T-helper 1 cell (primary cell): ENCODE measurements around the gene CXXC5.
"Not testable (repeated sequence)": the region's sequence is repeated elsewhere in the genome, so short reads cannot be mapped to it uniquely, and the experiment has no call there.

Source experiments
- DNase-seq, 5 donors: peaks; one replicate each; pipeline ENCODE4 v3.0.0-alpha.2; 2012 to 2020
- total RNA-seq, 4 donors: gene quantifications; one replicate each; lab custom pipeline; 2026; lab: John Stamatoyannopoulos, UW

The CXXC5 gene
- total RNA-seq = 0 to 2.0 (median 1.6) reads per million in 4 donors

DNA sequence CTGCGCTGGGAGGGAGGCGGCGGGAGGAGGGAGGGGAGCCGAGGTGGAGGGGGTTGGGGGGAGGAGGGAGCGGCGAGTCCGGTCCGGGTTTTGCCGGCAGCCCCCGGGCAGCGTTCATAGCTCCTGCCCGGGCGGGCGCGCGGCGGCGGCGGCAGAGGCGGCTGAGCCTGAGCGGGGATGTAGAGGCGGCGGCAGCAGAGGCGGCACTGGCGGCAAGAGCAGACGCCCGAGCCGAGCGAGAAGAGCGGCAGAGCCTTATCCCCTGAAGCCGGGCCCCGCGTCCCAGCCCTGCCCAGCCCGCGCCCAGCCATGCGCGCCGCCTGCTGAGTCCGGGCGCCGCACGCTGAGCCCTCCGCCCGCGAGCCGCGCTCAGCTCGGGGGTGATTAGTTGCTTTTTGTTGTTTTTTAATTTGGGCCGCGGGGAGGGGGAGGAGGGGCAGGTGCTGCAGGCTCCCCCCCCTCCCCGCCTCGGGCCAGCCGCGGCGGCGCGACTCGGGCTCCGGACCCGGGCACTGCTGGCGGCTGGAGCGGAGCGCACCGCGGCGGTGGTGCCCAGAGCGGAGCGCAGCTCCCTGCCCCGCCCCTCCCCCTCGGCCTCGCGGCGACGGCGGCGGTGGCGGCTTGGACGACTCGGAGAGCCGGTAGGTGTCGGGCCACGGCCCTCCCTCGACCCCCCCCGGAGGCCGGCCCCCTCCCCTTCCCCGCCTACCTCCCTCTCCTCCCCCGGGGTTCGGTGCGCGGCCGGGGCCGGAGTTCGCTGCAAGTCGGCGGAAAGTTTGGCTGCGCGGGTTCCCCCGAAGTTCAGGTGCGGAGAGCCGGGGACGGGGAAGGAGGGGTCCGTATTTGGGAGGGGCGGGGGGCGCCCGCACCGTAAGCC, at the start of gene CXXC5:
Gene CXXC5 (plus strand): TSS at position 145 of the 877 bp plus-strand sequence. CDS start 32,175 bp downstream, outside the sequence.
- peak in 2 of 5 donors; percentile 31 to 44 for DNase-seq

DNA sequence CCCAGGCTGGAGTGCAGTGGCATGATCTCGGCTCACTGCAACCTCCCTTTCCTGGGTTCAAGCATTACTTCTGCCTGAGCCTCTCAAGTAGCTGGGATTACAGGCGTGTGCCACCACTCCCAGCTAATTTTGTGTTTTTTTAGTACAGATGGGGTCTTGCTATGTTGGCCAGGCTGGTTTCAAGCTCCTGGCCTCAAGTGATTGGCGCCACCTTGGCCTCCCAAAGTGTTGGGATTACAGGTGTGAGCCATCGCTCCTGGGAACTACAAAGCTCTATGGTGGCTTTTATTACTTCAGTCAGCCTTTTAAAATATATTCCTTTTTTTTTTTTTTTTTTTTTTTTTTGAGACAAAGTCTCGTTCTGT, 49.6 kb upstream of the CXXC5 start:
- DNase-seq = not testable (repeated sequence)

DNA sequence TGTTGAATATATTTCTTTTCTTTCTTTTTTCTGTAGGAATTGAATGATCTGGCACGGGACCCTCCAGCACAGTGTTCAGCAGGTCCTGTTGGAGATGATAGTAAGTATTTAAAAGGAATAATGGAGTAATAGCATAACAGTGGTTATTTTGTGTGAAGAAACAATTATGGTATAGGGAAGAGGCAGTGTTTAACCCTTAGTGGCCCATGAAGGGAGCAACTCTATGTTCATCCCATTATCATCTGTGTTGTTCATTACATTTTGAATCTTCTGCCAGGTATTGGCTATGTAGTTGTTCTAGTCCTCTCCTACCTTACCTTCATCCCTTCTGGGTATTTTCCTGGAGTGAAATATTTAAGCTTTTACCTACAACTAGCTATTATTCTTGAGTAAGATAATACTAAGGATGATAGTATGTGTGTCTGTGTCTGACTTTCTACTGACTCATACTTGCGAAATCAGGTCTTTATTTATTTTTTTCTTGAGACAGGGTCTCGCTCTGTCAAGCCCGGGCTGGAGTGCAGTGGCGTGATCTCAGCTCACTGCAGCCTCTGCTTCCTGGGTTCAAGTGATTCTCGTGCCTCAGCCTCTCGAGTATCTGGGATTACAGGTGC, 47.7 kb upstream of the CXXC5 start:
- DNase-seq = no peak

DNA sequence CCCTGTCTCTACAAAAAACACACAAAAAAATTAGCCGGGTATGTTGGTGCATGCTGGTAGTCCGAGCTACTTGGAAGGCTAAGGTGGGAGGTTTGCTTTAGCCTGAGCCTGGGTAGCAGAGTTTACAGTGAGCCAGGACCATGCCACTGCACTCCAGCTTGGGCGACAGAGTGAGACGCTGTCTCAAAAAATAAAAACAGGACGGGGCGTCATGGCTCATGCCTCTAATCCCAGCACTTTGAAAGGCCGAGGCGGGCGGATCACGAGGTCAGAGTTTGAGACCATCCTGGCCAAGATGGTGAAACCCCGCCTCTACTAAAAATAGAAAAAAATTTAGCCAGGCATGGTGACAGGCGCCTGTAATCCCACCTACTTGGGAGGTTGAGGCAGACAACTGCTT, 46.7 kb upstream of the CXXC5 start:
- no peak for DNase-seq

DNA sequence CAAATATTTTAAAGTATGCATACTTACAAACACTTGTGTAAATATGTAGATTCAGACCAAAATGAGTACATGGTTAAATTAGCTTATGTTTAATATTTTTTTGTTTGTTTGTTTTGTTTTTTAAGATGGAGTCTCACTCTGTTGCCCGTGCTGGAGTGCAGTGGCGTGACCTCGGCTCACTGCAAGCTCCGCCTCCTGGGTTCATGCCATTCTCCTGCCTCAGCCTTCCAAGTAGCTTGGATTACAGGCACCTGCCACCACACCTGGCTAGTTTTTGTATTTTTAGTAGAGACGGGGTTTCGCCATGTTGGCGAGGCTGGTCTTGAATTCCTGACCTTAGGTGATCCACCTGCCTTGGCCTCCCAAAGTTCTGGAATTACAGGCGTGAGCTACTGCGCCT, 46.2 kb upstream of the CXXC5 start:
- not testable (repeated sequence) for DNase-seq

GRCh38 chr5:139605887-139606286, 42.3 kb upstream of the CXXC5 start:
- no peak for DNase-seq

DNA sequence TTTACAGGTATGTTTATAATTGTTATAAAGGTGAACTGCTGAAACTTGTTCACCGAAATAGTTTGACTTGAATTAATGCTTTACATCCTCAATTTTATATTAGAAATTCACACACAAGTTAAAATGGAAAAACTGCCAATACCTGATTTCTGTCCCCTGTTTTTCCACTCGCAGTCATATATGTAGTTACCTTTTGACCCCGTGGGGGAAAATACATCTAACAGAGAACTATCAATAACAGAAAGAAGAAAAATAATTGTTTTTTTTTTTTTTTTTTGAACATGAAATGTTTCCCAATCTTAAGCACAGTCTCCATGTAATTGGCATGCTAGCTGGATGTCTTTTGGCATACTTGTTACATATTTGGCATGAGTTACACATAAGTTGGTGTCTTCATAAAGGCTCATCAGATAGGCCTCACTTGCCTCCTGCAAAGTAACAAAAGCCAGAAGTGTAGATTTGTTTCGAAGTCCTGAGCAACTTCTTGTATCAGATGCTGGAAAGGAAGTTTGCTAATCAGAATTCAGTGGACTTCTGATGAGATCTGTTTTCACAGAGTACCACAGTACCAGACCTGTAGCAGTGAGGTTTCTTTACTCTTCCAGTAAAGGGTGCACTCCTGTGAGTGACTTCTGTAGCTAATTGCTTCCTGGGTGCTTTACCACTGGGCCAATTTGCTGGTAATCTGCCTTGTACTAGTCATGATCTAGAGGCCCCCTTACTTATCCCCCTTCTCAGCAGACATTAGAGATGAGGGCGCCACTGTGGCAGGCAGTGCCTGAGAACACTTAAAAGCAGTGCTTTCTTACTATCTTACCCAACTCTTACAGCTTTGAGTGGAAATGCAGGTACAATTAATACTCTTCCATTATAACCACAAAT, 36.2 kb upstream of the CXXC5 start:
- no peak for DNase-seq

DNA sequence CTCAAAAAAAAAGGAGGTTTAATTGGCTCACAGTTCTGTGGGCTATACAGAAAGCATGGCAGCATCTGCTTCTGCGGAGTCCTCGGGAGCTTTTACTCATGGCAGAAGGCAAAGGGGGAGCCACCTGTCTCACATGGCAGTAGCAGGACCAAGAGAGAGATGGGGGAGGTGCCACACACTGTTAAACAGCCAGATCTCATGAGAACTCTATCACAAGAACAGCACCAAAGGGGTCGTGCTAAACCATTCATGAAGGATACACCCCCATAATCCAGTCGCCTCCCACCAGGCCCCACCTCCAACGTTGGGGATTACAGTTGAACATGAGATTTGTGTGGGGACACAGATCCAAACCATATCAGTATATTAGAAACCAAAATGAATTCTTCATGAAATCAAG, 28.3 kb upstream of the CXXC5 start:
- no peak for DNase-seq

- not testable (repeated sequence) for DNase-seq
Observed at GRCh38 chr5:139625398-139625797, 22.8 kb upstream of the CXXC5 start.

GRCh38 chr5:139630855-139631254, 17.3 kb upstream of the CXXC5 start:
- DNase-seq = no peak

DNA sequence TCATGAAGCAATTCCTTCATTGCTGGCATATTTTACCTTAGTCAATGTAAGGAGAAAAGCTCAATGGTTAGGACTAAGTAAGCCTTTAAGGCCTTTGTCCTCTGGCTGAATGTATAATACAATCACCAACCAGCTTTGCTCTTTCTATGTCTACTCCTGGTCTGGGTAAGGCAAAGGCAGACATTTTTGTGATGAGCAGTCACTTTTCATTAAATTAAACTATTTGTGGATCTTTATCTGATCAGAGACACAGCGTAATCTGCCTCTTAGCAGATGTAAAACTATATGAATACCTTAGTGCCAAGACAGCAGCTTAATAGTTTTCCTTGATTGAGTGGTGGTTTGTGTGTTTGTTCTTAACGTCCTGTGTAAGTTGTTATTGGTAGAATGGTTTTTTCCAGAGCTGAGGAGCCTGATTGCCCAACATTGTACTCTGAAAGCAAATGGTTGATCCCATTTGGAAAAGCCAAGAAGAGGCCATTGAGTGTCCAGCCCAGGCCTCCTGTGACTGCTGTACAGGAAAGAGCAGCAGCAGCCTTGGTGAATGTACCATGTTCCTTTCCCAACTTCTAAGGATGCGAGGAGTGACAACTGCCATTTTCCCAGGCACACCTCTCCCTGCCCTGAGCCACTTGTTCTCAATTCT, 16.5 kb upstream of the CXXC5 start:
- DNase-seq = no peak

DNA sequence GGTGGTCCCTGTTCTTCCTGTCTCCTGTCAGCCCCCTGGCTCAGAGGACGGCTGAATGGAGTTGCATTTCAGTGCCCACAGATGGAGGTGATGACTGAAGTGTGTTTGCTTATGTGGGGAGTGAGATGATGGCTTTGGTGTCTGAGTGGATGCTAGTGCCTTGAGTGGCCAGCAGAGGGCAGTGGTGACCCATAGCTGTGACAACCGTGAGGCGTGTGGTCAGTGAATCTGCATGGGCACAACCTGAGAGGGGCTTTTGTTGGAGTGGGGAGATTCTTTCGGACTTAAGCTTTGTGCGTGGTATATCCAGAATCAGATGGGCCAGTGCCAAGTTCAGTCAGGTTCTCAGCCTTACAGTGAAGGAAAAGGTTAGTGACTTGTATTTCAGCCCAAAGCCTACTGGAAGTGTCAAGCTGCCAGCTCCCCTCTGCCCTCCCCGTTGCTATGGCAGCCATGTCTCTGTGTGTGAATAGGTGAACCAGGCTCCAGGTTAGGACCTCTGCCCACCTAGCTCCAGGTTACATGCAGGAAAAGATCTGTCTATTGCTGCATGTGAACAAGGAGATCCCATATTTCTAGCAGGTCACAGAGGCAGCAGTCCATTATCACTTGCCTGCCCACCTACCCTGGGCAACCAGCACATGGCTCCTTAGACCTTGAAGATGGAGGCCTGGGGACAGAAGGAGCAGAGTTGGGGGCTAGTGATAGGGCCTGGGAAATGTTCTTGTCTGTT, 14.7 kb upstream of the CXXC5 start:
- peak in 4 of 5 donors; percentile 50 to 68 (median 52) for DNase-seq

- DNase-seq = no peak
Observed at GRCh38 chr5:139634028-139634325, 14.2 kb upstream of the CXXC5 start.

DNA sequence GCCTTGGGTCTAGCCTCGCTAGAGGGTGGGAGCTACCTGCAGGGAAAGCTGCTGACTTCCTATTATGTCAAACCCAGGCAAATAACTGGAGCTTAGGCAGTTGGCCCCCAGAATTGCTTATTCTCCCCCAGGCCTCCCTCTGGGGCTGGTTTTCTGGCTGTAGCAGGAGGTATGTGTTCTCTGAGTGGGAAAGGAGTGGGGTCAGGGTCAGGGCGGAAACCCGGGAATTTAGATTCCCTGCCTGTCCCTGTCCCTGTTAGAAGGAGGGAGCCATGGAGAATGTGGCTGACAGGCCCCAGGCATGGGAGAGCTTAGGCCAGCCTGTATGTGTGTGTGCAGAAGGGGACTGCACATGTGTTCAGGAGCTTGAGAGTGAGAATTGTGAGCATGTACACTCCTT, 13.6 kb upstream of the CXXC5 start:
- DNase-seq = no peak

DNA sequence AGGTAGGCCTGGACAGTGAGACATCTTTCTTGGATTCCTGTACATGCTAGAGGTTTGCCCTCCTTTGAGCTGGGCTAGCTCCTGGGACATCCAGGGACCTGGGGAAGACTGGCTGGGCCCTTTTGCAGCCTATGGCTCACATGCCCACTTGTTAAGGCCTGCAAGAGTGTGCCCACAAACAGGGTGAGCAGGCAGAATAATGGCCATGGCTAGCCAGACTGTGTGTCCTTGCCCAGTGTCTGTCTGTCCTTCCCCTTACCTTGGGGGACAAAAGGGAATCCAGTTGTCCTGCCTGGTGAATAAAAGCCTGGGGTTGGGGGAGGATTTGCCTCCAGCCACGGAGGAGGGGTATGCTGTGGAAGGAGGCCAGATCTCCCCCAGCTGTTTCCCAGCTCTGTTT, 13.0 kb upstream of the CXXC5 start:
- DNase-seq = no peak

GRCh38 chr5:139635606-139636206, 12.4 kb upstream of the CXXC5 start:
- DNase-seq = peak in 1 of 5 donors; percentile 31

DNA sequence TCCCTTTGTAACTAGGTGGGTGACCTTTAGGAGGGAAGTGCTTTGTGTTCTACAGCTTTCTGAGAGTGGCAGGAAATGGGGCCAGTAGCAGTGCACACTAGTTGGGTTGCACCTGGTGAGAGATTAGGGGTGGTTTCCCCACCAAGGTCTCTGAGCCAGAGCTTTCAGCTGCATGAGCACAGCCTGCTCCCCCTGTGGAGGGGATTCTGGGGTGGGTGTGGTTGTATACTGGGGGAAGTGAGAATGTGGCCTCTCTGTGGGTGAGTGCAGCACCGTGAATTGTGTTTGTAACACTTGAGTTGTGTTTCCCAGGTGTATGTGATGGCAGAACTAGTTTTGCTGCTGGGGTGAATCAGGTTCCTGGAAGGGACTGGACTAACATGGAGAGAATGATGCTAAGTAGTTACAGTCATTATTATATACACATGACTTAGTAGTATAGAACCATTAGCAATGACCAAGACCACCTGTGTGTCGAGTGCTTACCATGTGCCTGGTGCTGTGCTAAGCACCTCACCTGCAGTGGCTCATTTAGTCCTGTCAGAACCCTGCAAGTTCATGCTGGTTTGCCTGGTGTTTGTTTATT, 11.8 kb upstream of the CXXC5 start:
- peak in 3 of 5 donors; percentile 28 to 79 (median 36) for DNase-seq

- DNase-seq = peak in 1 of 5 donors; percentile 88
Observed at GRCh38 chr5:139636975-139637408, 11.2 kb upstream of the CXXC5 start.

- peak in 1 of 5 donors; percentile 33 for DNase-seq
Observed at GRCh38 chr5:139637438-139638089, 10.6 kb upstream of the CXXC5 start.

- no peak for DNase-seq
Observed at GRCh38 chr5:139638090-139638735, 9.9 kb upstream of the CXXC5 start.
